GM18505 (cell line): ENCODE measurements around the gene ABTB2.
A peak's percentile ranks its signal among the peaks of the same experiment; 100 is the strongest.

Source experiments
- ATAC-seq: cut with Tn5 transposase; IDR thresholded peaks from one replicate; pipeline ENCODE4 v1.9.1; 2021; ENCODE audit not compliant: unreplicated experiment
- POLR2A ChIP-seq: IDR thresholded peaks from 4 replicates; pipeline ENCODE4 v1.6.1; 2011; ENCODE audit warnings: borderline replicate concordance; ENCODE audit not compliant: insufficient read depth, insufficient read length; ENCODE audit errors: extremely low read depth

Gene ABTB2

GRCh38 chr11:34380696-34381095 is 22.9 kb upstream of the ABTB2 start:
- no peak for TF ChIP-seq POLR2A
- no peak for ATAC-seq

GRCh38 chr11:34379539-34379938 is 21.7 kb upstream of the ABTB2 start:
- TF ChIP-seq POLR2A = no peak
- no peak for ATAC-seq

DNA sequence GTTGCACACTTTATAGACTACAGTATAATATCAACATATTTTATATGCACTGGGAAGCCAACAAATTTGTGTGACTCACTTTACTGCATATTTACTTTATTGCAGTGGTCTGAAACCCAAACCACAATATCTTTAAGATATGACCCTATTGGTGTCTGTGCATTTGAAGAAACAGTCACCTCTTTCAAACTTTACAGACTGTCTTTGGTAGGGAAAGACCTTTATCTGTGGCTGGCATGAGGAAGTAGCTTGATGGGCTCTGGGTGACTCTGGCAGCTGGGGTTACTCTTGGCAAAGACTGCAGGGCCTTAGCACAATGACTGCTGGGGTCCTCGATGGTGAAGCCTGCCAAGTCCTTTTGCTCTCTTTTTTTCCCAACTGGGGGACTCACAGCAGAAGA is 21.3 kb upstream of the ABTB2 start:
- no peak for TF ChIP-seq POLR2A
- no peak for ATAC-seq

DNA sequence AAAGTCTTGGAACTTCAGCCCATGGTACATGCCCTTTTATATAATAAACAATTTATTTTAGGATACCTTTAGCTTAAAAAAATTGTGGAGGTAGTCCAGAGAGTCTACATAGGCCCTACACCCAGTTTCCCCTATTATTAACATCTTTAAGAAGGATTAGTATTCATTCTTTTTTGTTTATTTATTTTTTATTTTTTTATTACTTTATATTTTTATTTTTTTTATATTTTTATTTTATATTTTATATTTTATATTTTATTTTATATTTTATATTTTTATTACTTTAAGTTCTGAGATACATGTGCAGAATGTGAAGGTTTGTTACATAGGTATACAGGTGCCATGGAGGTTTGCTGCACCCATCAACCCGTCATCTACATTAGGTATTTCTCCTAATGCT is 15.9 kb upstream of the ABTB2 start:
- ATAC-seq = no peak
- TF ChIP-seq POLR2A = no peak

GRCh38 chr11:34366522-34366921 is 8.7 kb upstream of the ABTB2 start:
- TF ChIP-seq POLR2A = no peak
- ATAC-seq = no peak

- no peak for TF ChIP-seq POLR2A
These were observed 6.3 kb upstream of the ABTB2 start for GRCh38 chr11:34364102-34364501.

DNA sequence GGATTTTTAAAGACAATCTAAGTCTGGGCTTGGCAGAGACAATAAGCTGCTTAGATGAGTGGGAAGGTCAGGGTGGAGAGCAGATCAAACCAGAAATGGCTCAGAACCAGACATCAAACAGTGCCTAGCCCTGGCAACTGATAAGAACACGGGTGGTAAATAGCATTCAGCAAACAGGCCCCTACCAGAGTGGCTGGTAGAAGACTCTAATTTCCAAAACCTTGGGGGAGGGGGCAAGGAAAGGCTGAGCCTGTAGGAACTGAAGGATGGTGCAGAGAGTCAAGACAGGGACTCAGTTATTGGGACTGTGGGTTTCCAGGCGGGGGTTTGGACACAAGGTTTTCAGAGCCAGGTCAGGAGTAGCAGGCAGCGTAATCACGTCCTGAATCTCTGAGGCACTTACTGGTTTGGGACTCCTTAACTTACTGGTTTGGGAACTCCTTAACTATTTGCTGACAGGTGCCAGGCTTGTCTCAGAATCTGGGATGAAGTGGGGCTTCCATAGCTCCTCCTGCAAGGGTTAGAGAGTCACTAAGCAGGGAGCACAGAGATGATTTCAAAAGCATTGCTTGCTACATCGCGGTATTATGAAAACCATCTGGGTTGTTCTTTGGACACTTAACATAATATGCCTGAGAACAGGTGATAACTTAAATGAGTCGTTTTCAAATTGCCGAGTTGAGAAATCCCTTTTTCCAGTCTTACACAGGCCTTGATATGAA is 5.7 kb upstream of the ABTB2 start:
- TF ChIP-seq POLR2A = no peak
- no peak for ATAC-seq

More at GRCh38 chr11:34364102-34364501, 6.3 kb upstream of the ABTB2 start:
- no peak for ATAC-seq

GRCh38 chr11:34360046-34360445 is 2.2 kb upstream of the ABTB2 start:
- no peak for TF ChIP-seq POLR2A
- ATAC-seq = no peak

DNA sequence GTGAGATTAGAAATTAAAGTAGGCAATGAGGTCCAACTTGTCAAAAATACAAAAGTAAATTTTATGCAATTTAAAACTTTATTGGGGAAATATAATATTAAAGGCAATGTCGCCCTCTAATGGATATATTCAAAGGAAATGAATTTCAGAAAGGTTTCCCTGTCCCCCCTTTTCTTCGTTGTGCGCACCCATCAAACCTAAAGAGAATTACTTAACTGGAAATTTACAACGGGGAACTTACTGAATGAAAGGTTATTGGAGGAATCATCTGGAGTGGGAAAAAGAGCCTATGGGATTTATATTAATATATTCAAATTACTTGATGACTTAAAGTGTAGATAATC is 1.7 kb upstream of the ABTB2 start:
- TF ChIP-seq POLR2A = no peak
- ATAC-seq = no peak

DNA sequence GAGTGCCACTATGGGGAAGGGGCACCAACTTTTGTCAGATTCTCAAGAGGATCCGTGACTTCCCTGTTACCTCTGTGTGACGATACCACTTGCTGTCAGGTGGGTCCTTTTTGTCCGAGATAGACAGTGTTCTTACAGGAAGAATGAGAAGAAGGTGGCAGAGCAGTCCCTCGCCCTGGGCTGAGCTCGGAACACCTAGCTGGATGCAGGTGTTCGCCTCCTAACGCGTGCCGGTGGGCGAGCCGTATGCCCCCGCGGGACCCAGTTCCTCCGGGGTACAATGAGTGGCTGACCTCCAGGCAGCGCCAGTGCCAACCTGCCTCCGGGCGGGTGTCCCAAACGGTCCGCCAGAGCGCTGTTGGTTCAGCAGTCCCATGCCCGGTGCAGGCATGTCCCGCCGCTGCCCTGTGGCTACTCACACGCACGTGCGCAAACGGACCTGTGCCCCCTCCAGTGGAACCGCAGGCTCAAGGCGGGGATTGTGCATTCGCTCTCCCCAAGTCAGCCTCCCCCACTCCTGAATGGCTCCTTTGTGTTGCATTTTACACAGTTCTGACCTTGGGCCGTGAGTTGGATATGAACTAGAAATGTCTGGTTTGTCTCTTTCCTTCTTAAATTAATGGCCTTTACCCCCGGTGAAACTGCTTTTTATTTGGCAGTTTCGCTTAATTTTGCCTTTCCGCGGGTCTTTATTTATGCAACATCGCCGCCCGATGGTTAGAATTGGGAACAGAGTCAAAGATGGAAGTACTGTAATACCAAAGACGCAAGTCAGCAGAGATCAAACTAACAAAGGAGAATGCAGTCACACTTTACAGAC is 1.1 kb upstream of the ABTB2 start:
- no peak for ATAC-seq

DNA sequence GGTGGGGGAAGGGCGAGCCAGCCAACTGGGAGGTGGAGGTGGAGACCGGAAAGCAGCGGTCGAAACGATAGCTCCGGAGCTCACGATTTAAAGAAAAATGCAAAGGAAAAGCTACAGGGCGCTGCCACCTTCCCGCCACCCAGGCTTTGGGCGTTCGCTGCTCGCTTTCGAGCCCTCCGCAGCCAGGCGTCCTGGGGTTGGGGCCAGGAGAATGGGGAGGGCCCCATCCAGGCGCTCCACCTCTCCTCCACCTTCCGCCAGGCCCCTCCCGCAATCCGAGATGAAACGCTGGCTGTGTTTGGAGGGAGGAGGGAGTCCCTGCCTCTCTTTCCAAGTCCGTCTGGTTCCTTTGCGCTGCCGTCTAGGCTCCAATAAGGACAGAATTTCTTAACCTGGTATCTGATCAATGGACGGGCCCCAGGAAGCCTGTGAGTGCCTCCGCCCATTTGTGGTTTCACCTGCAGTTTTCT is 483 bp upstream of the ABTB2 start:
- peak; percentile 2 for ATAC-seq
- no peak for TF ChIP-seq POLR2A

More for the DNA sequence above, 1.1 kb upstream of the ABTB2 start:
- no peak for TF ChIP-seq POLR2A

GRCh38 chr11:34356913-34357700 is 703 bp downstream of the ABTB2 start:
- ATAC-seq = peak; percentile 16
- no peak for TF ChIP-seq POLR2A

DNA sequence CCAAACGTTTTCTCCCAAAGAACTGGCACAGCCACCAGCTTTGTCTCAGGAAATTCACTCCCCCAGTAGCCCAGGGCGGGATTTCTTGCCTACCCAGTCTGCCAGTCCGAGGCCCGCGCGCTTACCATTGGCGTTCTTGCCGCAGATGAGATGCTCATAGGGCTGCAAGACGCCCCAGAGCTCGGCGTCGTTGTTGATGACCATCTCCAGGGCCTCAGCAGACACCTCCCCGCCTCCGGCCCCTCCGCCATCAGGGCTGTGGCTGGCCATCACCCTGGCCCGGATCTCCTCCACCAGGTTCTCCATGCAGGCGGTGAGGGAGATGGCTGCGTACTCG is 1.3 kb downstream of the ABTB2 start:
- ATAC-seq = no peak

More for the DNA sequence above, 1.3 kb downstream of the ABTB2 start:
- TF ChIP-seq POLR2A = no peak
